Neutrophil (primary cell): ENCODE measurements around the gene FAM149A.

Source experiments
- H3K27ac ChIP-seq: fragments of 200-600 bp; sonication (generic); 2 replicates; pipeline ENCODE4 v1.5.1; 2016; ENCODE audit warnings: mild to moderate bottlenecking, moderate library complexity
- H3K27me3 ChIP-seq: fragments of 200-600 bp; sonication (generic); 2 replicates; pipeline ENCODE4 v1.6.0; 2016; ENCODE audit warnings: mild to moderate bottlenecking
- H3K36me3 ChIP-seq: fragments of 200-600 bp; sonication (generic); 2 replicates; pipeline ENCODE4 v1.5.1; 2017
- H3K4me1 ChIP-seq, 2 experiments: fragments of 200-600 bp in 1 of 2; sonication (generic) in 1 of 2; 1 replicate in 1 of 2; 2 replicates in 1 of 2; pipeline versions ENCODE4 v1.5.1 to v1.6.1; 2013 to 2016; ENCODE audit warnings: low read depth in 1 of 2, low read length in 1 of 2, mild to moderate bottlenecking in 1 of 2, moderate library complexity in 1 of 2; ENCODE audit not compliant: control insufficient read depth in 1 of 2, insufficient read depth in 1 of 2
- H3K4me3 ChIP-seq, 2 experiments: fragments of 200-600 bp in 1 of 2; sonication (generic) in 1 of 2; 1 replicate in 1 of 2; 2 replicates in 1 of 2; pipeline ENCODE4 v1.5.1; 2013 to 2016; ENCODE audit warnings: low read depth in 1 of 2, low read length in 1 of 2, mild to moderate bottlenecking in 1 of 2, moderate library complexity in 1 of 2
- H3K9me3 ChIP-seq: fragments of 200-600 bp; sonication (generic); 2 replicates; pipeline ENCODE4 v1.5.1; 2016
- TF ChIP-seq, protein P1 (sequence below): fragments of 200-600 bp; sonication (generic); IDR thresholded peaks from 2 replicates; pipeline ENCODE4 v1.5.1; 2016; ENCODE audit warnings: antibody characterized with exemption

The FAM149A gene

DNA sequence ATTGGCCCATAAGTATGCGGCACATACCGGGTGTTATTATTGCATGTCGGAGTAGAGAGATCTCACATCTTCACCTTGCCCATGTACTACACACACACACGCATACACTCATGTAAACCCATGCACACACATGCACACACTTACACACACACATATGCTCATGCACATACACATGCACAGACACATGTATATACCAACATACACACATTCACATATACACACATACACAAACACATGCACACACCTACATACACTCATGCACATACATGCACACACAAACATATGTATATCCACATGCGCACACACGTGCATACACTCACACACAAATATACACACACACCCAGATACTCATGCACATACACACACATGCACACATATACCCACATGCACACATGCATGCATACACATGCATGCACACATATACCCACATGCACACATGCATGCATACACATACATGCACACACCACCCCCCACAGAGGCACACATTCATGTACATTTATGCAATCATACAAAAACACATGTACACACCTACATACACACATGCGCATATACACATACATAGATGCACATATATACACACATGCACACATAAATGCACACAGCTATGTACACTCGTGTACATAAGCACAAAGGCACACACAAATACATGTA is 98.1 kb downstream of the FAM149A start:
- no peaks in the 10 kb centered on the region for H3K27me3 ChIP-seq
- TF ChIP-seq, protein P1, sequence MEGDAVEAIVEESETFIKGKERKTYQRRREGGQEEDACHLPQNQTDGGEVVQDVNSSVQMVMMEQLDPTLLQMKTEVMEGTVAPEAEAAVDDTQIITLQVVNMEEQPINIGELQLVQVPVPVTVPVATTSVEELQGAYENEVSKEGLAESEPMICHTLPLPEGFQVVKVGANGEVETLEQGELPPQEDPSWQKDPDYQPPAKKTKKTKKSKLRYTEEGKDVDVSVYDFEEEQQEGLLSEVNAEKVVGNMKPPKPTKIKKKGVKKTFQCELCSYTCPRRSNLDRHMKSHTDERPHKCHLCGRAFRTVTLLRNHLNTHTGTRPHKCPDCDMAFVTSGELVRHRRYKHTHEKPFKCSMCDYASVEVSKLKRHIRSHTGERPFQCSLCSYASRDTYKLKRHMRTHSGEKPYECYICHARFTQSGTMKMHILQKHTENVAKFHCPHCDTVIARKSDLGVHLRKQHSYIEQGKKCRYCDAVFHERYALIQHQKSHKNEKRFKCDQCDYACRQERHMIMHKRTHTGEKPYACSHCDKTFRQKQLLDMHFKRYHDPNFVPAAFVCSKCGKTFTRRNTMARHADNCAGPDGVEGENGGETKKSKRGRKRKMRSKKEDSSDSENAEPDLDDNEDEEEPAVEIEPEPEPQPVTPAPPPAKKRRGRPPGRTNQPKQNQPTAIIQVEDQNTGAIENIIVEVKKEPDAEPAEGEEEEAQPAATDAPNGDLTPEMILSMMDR, result no peak
- H3K4me3 ChIP-seq, result no peak overlapping the region
- H3K4me1 ChIP-seq, result no peaks in the 10 kb centered on the region
- no peak overlapping the region for H3K27ac ChIP-seq
- H3K36me3 ChIP-seq, result no peaks in the 10 kb centered on the region
- no peaks in the 10 kb centered on the region for H3K9me3 ChIP-seq

DNA sequence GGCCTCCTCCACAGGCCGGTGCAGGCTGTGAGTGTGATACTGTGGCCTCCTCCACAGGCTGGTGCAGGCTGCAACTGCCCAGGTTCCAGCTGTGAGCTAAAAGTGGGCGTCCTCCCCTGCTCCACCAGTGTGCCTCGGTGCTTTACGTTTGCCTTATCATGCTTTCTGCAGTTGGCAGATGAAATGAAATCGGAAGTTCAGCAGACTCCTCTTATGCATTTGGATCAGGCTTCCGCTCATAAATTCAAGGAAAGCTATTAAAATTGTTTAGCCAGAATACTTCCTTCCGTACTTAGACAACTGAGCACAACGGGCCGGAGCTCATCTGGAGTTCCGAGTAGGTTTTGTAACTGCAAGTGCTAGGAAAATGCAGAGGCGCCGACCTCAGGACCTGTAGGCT is 98.9 kb downstream of the FAM149A start:
- no peak overlapping the region for H3K27ac ChIP-seq
- TF ChIP-seq, protein P1, result no peak
- no peaks in the 10 kb centered on the region for H3K27me3 ChIP-seq
- H3K9me3 ChIP-seq, result no peaks in the 10 kb centered on the region
- H3K4me1 ChIP-seq, result no peaks in the 10 kb centered on the region
- H3K4me3 ChIP-seq, result no peak overlapping the region
- no peaks in the 10 kb centered on the region for H3K36me3 ChIP-seq

DNA sequence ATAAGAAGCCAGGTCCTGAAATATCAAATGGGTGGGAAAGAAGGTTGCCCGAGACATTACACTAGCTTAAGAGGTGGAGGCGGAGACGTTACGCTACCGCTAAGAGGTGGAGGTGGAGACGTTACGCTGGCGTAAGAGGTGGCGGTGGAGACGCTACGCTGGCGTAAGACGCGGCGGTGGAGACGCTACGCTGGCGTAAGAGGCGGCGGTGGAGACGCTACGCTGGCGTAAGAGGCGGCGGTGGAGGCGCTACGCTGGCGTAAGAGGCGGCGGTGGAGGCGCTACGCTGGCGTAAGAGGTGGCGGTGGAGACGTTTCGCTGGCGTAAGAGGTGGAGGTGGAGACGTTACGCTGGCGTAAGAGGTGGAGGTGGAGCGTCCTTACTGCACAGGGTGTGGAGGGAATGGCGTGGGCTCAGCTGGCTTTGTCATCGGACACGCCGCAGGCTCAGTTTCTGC is 99.6 kb downstream of the FAM149A start:
- H3K27ac ChIP-seq, result no peak overlapping the region
- no peaks in the 10 kb centered on the region for H3K36me3 ChIP-seq
- H3K4me3 ChIP-seq, result no peak overlapping the region
- no peaks in the 10 kb centered on the region for H3K27me3 ChIP-seq
- H3K9me3 ChIP-seq, result no peaks in the 10 kb centered on the region
- TF ChIP-seq, protein P1, result no peak
- H3K4me1 ChIP-seq, result no peaks in the 10 kb centered on the region

DNA sequence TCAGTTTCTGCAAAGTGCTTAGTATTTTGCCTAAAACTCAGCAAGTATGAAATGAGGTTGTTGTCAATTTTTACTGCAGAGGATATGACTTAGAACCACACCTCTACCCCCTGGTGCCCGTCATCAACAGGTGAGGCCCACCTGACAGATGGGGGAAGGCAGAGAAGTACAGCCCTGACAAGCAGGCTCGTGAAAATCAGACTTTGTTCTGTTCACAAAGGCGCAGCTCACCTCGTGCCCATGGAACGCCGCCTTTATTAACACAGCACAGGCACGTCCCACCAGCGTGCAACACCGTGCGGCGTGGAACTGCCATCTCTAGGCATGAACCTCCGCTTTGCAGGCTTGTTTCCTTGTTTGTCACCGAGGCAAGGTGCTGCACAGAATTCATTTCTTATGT is 100.2 kb downstream of the FAM149A start:
- Histone ChIP-seq H3K27me3 (no peaks in the 10 kb centered on the region), H3K36me3 (no peaks in the 10 kb centered on the region), H3K4me3 (no peak overlapping the region), H3K9me3 (no peaks in the 10 kb centered on the region), H3K27ac (no peak overlapping the region), H3K4me1 (no peaks in the 10 kb centered on the region)
- TF ChIP-seq, protein P1, result no peak

DNA sequence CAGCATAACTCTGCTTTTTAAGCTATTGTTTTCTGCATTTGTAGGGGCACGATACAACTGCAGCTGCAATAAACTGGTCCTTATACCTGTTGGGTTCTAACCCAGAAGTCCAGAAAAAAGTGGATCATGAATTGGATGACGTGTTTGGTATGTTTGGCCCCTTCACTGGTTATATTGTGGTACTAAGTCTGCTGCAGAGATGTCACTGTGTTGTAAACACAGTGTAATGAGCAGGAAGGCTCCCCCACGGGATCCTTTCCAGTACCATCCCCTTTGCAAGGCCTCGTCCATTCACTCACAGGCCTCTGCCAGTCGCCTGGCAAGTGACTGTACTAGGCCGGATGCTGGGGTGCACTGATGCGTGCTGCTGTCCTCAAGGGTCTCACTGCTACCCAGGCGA is 100.7 kb downstream of the FAM149A start:
- Histone ChIP-seq H3K27ac (no peak overlapping the region), H3K36me3 (no peaks in the 10 kb centered on the region), H3K27me3 (no peaks in the 10 kb centered on the region), H3K4me1 (no peaks in the 10 kb centered on the region), H3K9me3 (no peaks in the 10 kb centered on the region), H3K4me3 (no peak overlapping the region)
- TF ChIP-seq, protein P1, result no peak
